ENCODE measurements around the gene SGK1. TPM values are rescaled to one million over a fixed set of nuclear protein-coding genes. Genes with fewer than 3 reads are reported as not detected.

The SGK1 gene
- total RNA-seq, 6 experiments from 2014 or later = 15.9 to 149 (median 43.0) TPM

DNA sequence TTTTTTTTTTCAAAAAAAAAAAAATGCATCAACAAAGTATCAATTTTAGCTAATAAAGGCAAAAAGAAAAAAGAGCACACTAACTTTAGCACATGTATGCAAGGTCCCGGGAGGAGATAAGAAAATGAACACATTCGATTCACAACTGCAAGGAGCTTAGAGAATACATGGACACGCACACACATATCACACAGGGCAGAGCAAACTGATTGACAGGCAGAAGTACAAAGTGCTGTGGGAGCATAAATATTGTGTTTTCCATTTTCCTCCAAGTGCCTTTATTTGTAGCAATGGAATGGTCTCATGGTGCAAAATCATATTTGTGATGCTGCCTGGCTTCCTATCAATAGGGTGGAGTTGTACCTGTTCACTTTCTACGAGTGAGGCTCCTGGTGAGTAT, 63.8 kb downstream of the SGK1 start:
- peaks cover 0 to 36% (median 14%) of the 10 kb centered on the region in 4 donors for H3K4me1 ChIP-seq
- intact Hi-C loops (cut with DNase I) = no loop called here
- H3K27me3 ChIP-seq = no peaks in the 10 kb centered on the region
- no peaks in the 10 kb centered on the region for H3K9me3 ChIP-seq
- H3K4me3 ChIP-seq = no peak overlapping the region
- peak overlapping the region in 1 of 3 donors; percentile 44 for H3K27ac ChIP-seq
- ATAC-seq (no peak), DNase-seq (no peak)
- no peaks in the 10 kb centered on the region for H3K36me3 ChIP-seq
- WGBS (ENCODE audit: insufficient coverage, low coverage, low lambda C conversion rate, missing lambda C conversion rate) = 85% methylated on average over 4 of the region's 4 CpGs
- no peak for TF ChIP-seq POLR2A (IDR thresholded peaks at IDR 0.05)
- TF ChIP-seq, protein P1, sequence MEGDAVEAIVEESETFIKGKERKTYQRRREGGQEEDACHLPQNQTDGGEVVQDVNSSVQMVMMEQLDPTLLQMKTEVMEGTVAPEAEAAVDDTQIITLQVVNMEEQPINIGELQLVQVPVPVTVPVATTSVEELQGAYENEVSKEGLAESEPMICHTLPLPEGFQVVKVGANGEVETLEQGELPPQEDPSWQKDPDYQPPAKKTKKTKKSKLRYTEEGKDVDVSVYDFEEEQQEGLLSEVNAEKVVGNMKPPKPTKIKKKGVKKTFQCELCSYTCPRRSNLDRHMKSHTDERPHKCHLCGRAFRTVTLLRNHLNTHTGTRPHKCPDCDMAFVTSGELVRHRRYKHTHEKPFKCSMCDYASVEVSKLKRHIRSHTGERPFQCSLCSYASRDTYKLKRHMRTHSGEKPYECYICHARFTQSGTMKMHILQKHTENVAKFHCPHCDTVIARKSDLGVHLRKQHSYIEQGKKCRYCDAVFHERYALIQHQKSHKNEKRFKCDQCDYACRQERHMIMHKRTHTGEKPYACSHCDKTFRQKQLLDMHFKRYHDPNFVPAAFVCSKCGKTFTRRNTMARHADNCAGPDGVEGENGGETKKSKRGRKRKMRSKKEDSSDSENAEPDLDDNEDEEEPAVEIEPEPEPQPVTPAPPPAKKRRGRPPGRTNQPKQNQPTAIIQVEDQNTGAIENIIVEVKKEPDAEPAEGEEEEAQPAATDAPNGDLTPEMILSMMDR (IDR thresholded peaks at IDR 0.05) = no peak

DNA sequence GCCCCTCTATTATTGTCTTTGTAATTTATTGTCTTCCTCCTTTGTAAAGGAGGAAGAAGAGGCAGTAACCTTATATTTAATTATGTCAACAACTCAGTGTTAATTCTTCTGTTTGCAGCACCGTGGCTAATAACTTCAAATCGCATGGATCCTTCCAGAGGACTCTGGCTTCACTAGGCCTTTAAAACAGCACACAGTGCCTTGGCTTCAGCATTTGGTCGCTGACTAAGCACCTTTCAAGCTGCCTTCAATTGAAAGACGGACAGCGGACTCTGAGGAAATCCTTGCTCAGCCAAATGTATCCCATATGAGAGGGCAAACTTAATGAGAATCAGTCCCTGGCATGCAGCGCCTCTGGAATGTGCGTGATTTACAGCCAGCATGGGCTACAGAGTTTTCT, 64.2 kb downstream of the SGK1 start:
- no peaks in the 10 kb centered on the region for H3K27me3 ChIP-seq
- no peaks in the 10 kb centered on the region for H3K36me3 ChIP-seq
- DNase-seq (no peak), ATAC-seq (peak; percentile 28 to 65 (median 44))
- no peaks in the 10 kb centered on the region for H3K9me3 ChIP-seq
- intact Hi-C loops (cut with DNase I) = no loop called here
- 62% methylated on average over 7 of the region's 7 CpGs for WGBS (ENCODE audit: insufficient coverage, low coverage, low lambda C conversion rate, missing lambda C conversion rate)
- H3K4me3 ChIP-seq = no peak overlapping the region
- H3K27ac ChIP-seq = peak overlapping the region in 1 of 3 donors; percentile 44
- TF ChIP-seq, protein P1 (IDR thresholded peaks at IDR 0.05) = no peak
- no peak for TF ChIP-seq POLR2A (IDR thresholded peaks at IDR 0.05)
- H3K4me1 ChIP-seq = peaks cover 0 to 31% (median 11%) of the 10 kb centered on the region in 4 donors

DNA sequence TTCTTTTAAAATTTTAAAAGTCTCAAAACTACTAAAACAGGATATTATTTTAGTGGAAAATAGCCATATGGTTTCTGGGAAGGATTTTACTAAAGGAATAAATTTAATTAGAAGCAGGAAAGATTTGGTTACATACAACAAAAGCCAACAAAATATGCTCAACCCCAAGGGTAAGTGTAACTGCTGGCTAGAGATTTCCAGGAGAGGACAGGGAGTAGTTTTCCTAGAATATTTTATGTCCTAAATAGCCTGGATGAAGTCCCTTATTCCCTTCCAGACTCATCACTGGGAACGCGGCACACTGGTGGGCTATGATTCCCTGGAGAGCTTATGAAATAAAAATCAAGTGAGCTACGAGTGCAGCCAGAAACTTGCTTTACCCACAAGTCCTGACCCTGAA, 66.6 kb downstream of the SGK1 start:
- H3K36me3 ChIP-seq = no peaks in the 10 kb centered on the region
- no peak overlapping the region for H3K27ac ChIP-seq
- no peak for DNase-seq
- H3K4me3 ChIP-seq = no peak overlapping the region
- H3K4me1 ChIP-seq = peaks cover 0 to 27% (median 9%) of the 10 kb centered on the region in 4 donors
- no peak for ATAC-seq
- WGBS (ENCODE audit: insufficient coverage, low coverage, low lambda C conversion rate, missing lambda C conversion rate) = 100% methylated on average over 3 of the region's 3 CpGs
- no peaks in the 10 kb centered on the region for H3K27me3 ChIP-seq
- no peak for TF ChIP-seq POLR2A (IDR thresholded peaks at IDR 0.05)
- TF ChIP-seq, protein P1 (IDR thresholded peaks at IDR 0.05) = no peak
- no peaks in the 10 kb centered on the region for H3K9me3 ChIP-seq
- intact Hi-C loops (cut with DNase I) = no loop called here

DNA sequence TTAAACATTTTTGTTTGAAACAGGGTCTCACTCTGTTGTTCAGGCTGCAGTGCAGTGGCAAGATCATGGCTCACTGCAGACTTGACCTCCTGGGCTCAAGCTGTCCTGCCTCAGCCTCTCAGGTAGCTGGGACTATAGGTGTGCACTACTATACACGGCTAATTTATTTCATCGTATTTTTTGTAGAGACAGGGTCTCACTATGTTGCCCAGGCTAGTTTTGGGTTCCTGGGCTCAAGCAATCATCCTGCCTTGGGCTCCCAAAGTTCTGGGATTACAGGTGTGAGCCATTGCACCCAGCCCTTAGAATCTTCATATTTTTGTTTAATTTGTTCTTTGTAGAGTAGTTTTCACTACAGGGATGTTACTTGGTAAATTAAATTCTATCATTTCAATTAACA, 67.1 kb downstream of the SGK1 start:
- TF ChIP-seq, protein P1 (IDR thresholded peaks at IDR 0.05) = no peak
- no peak for TF ChIP-seq POLR2A (IDR thresholded peaks at IDR 0.05)
- peak overlapping the region in 2 of 3 donors; percentile 56 to 58 for H3K27ac ChIP-seq
- DNase-seq = no peak
- ATAC-seq = no peak
- intact Hi-C loops (cut with DNase I) = no loop called here
- no peak overlapping the region for H3K4me3 ChIP-seq
- H3K4me1 ChIP-seq = peaks cover 0 to 27% (median 9%) of the 10 kb centered on the region in 4 donors
- no peaks in the 10 kb centered on the region for H3K9me3 ChIP-seq
- H3K27me3 ChIP-seq = no peaks in the 10 kb centered on the region
- no peaks in the 10 kb centered on the region for H3K36me3 ChIP-seq
- WGBS (ENCODE audit: insufficient coverage, low coverage, low lambda C conversion rate, missing lambda C conversion rate) = no CpG with 5 or more reads among the region's 2 CpGs
